ENCODE results near the gene CHRM4.

DNA sequence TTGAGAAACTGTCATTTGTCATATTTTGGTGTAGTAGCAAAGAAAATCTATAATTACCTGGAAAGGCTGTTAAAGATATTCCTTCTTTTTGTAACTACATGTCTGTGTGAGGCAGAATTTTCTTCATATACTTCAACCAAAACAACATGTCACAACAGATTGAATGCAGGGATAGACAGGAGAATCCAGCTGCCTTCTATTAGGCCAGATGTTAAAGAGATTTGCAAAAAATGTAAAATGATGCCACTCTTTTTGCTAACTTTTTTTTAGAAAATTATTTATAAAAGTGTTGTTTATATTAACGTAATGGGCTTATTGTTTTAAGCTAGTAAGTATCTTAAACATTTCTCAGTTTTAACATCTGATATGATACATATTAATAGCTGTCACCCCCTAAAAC is 31.6 kb downstream of the CHRM4 start:
- TF ChIP-seq POLR2A (IDR thresholded peaks at IDR 0.05; ENCODE audit: low read depth, low read length), result no peak
- no peak for TF ChIP-seq TAF1 (IDR thresholded peaks at IDR 0.05; ENCODE audit: borderline replicate concordance, low read depth, low read length)
- no peak for TF ChIP-seq POLR2AphosphoS5 (IDR thresholded peaks at IDR 0.05; ENCODE audit: low read depth, low read length)

Measured in GM12892 (cell line).